Ovary (tissue), 3 donors: ENCODE measurements around the gene HSD3B7.

ENCODE experiments used
- EP300 ChIP-seq: sonication (generic); formaldehyde crosslinking; IDR thresholded peaks from one replicate; pipeline ENCODE4 v1.6.1; 2017; ENCODE audit warnings: antibody characterized with exemption
- TF ChIP-seq, protein P1 (sequence below), 3 donors: fragments of 450-650 bp in 2 of 3; fragments of 200-600 bp in 1 of 3; IDR thresholded peaks; one replicate each; pipeline versions ENCODE4 v1.5.1 to v1.8.0; 2016 to 2022; ENCODE audit warnings: antibody characterized with exemption in 3 of 3, mild to moderate bottlenecking in 1 of 3
- donor health status: DM: no; HTN: no; CAD: no.

DNA sequence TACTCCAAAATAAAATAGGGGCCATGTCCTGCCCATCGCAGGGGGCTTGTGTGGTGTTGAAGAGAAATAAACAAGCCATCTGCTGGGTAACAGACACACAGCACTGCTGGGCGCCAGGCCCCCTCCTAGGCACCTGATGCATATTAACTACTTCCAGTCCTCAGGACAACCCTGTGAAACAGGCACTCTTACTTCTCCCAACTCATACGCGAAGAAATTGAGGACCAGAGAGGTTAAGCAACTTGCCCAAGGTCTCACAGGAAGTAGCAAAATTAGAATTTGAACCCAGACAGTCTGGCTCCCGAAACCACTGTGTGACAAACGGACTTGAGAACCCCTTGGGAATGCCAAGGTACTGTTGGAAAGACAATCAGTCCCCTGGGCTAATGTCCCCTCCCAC lies 22.7 kb downstream of the HSD3B7 start:
- TF ChIP-seq, protein P1, sequence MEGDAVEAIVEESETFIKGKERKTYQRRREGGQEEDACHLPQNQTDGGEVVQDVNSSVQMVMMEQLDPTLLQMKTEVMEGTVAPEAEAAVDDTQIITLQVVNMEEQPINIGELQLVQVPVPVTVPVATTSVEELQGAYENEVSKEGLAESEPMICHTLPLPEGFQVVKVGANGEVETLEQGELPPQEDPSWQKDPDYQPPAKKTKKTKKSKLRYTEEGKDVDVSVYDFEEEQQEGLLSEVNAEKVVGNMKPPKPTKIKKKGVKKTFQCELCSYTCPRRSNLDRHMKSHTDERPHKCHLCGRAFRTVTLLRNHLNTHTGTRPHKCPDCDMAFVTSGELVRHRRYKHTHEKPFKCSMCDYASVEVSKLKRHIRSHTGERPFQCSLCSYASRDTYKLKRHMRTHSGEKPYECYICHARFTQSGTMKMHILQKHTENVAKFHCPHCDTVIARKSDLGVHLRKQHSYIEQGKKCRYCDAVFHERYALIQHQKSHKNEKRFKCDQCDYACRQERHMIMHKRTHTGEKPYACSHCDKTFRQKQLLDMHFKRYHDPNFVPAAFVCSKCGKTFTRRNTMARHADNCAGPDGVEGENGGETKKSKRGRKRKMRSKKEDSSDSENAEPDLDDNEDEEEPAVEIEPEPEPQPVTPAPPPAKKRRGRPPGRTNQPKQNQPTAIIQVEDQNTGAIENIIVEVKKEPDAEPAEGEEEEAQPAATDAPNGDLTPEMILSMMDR (IDR thresholded peaks at IDR 0.05) = no peak
- no peak for TF ChIP-seq EP300
